GM19193 (cell line): Measurements from ENCODE around the gene MGAT4A.

Experiments used
- POLR2A ChIP-seq: IDR thresholded peaks from 4 replicates; pipeline ENCODE4 v1.6.1; 2011; ENCODE audit not compliant: insufficient read depth, insufficient read length; ENCODE audit errors: extremely low read depth

MGAT4A gene

GRCh38 chr2:98665677-98666076 is 65.3 kb downstream of the MGAT4A start:
- no peak for TF ChIP-seq POLR2A

GRCh38 chr2:98664323-98664722 is 66.6 kb downstream of the MGAT4A start:
- TF ChIP-seq POLR2A, result no peak

GRCh38 chr2:98663511-98664090 is 67.3 kb downstream of the MGAT4A start:
- no peak for TF ChIP-seq POLR2A

- no peak for TF ChIP-seq POLR2A
Measured at GRCh38 chr2:98658816-98659490, 72.0 kb downstream of the MGAT4A start.

GRCh38 chr2:98656800-98657199 is 74.1 kb downstream of the MGAT4A start:
- no peak for TF ChIP-seq POLR2A

GRCh38 chr2:98654699-98655495 is 76.0 kb downstream of the MGAT4A start:
- no peak for TF ChIP-seq POLR2A

GRCh38 chr2:98650998-98651397 is 79.9 kb downstream of the MGAT4A start:
- TF ChIP-seq POLR2A, result no peak

GRCh38 chr2:98649992-98650375 is 80.9 kb downstream of the MGAT4A start:
- no peak for TF ChIP-seq POLR2A

GRCh38 chr2:98649135-98649991 is 81.6 kb downstream of the MGAT4A start:
- no peak for TF ChIP-seq POLR2A

- no peak for TF ChIP-seq POLR2A
Measured at GRCh38 chr2:98648451-98648850, 82.5 kb downstream of the MGAT4A start.

- TF ChIP-seq POLR2A, result no peak
Measured at GRCh38 chr2:98647636-98648035, 83.3 kb downstream of the MGAT4A start.

GRCh38 chr2:98643496-98644100 is 87.3 kb downstream of the MGAT4A start:
- no peak for TF ChIP-seq POLR2A

- TF ChIP-seq POLR2A, result no peak
Measured at GRCh38 chr2:98637401-98638147, 93.4 kb downstream of the MGAT4A start.
